Progenitor cell of endocrine pancreas (in vitro differentiated cells): ENCODE measurements around the gene CHRNA4. TPM values are rescaled to one million over a fixed set of nuclear protein-coding genes. Genes with fewer than 3 reads are reported as not detected.

Source experiments
- DNase-seq: peaks from one replicate; pipeline ENCODE4 v3.0.0; 2021; ENCODE audit warnings: low spot score; ENCODE audit not compliant: unreplicated experiment
- H3K27ac Mint-ChIP-seq: 2 replicates; pipeline ENCODE4 v1.8.0; 2021; ENCODE audit warnings: mild to moderate bottlenecking, moderate library complexity, mixed read lengths
- H3K27me3 Mint-ChIP-seq: 2 replicates; pipeline ENCODE4 v1.8.0; 2021; ENCODE audit warnings: mixed read lengths
- H3K36me3 Mint-ChIP-seq: 2 replicates; pipeline ENCODE4 v1.8.0; 2022; ENCODE audit warnings: mixed read lengths; ENCODE audit not compliant: insufficient read depth
- H3K4me1 Mint-ChIP-seq: 2 replicates; pipeline ENCODE4 v1.8.0; 2021; ENCODE audit warnings: low read depth, mixed read lengths
- H3K4me3 Mint-ChIP-seq: 2 replicates; pipeline ENCODE4 v1.8.0; 2021; ENCODE audit warnings: low read depth, mild to moderate bottlenecking, moderate library complexity, mixed read lengths
- H3K9me3 Mint-ChIP-seq: 2 replicates; pipeline ENCODE4 v1.8.0; 2021; ENCODE audit warnings: low read depth, mixed read lengths
- total RNA-seq: library from RNA; stranded (reverse); gene quantifications from 2 replicates; pipeline ENCODE4 v1.2.1, GENCODE V29; 2021
- TF ChIP-seq, protein P1 (sequence below): fragments of 200-600 bp; sonication (generic); IDR thresholded peaks from one replicate; pipeline ENCODE4 v1.5.0; 2021; ENCODE audit warnings: antibody characterized with exemption, mild to moderate bottlenecking; ENCODE audit not compliant: unreplicated experiment

CHRNA4 gene
- total RNA-seq, 1 donor from 2014 or later: 0.43 TPM

- Mint-ChIP-seq H3K27me3 (peaks cover 18% of the 10 kb centered on the region), H3K36me3 (no peaks in the 10 kb centered on the region), H3K4me3 (no peak overlapping the region), H3K9me3 (no peaks in the 10 kb centered on the region), H3K27ac (peak overlapping the region; percentile 49), H3K4me1 (no peaks in the 10 kb centered on the region)
- TF ChIP-seq, protein P1, sequence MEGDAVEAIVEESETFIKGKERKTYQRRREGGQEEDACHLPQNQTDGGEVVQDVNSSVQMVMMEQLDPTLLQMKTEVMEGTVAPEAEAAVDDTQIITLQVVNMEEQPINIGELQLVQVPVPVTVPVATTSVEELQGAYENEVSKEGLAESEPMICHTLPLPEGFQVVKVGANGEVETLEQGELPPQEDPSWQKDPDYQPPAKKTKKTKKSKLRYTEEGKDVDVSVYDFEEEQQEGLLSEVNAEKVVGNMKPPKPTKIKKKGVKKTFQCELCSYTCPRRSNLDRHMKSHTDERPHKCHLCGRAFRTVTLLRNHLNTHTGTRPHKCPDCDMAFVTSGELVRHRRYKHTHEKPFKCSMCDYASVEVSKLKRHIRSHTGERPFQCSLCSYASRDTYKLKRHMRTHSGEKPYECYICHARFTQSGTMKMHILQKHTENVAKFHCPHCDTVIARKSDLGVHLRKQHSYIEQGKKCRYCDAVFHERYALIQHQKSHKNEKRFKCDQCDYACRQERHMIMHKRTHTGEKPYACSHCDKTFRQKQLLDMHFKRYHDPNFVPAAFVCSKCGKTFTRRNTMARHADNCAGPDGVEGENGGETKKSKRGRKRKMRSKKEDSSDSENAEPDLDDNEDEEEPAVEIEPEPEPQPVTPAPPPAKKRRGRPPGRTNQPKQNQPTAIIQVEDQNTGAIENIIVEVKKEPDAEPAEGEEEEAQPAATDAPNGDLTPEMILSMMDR: no peak
- DNase-seq: no peak
Measured at GRCh38 chr20:63395723-63396122, 34.6 kb upstream of the CHRNA4 start.

GRCh38 chr20:63394920-63395455 is 33.8 kb upstream of the CHRNA4 start:
- no peak for DNase-seq
- TF ChIP-seq, protein P1: no peak
- H3K27ac Mint-ChIP-seq: no peak overlapping the region
- H3K27me3 Mint-ChIP-seq: peaks cover 13% of the 10 kb centered on the region
- H3K9me3 Mint-ChIP-seq: no peaks in the 10 kb centered on the region
- no peaks in the 10 kb centered on the region for H3K4me1 Mint-ChIP-seq
- no peak overlapping the region for H3K4me3 Mint-ChIP-seq
- H3K36me3 Mint-ChIP-seq: no peaks in the 10 kb centered on the region

DNA sequence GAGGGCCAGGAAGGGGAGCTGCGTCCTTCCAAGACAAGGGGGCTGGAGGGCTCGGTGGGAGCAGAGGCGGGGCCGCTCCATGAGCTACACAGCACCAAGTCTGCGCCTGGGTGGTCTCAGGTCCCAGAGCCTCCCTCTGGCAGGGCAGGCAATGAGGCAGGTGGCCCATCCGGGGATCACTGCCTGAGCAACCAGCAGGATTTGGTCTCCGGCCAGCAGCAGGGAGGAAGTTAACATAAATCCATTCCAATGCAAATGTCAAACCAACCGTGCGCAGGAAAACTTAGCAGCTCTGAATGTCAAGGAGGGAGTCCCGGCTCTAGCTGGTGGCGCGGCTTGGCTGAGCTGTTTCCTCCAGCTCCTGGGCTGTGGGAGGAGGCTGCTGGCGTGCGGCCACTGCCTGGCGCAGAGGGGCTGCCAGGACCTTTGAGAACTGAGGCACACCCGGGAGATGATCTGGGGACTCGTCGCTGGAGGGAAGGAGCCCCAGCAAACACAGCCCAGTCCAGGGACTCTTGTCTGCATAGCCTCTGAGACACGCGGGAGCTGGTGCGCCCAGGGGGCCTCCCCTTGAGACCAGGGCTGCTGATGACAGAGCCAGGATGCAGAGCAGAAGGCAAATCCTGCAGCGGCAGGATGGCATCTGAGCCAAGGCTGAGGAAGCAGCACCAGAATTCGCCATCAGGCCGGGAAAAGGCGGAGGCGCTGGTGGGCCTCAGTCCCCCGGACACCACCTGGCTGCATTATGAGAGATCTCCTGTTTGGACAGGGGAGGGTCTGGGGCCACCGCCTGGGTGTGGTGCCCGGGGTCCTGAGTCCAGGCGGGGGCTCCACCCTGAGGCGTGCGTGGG is 33.1 kb upstream of the CHRNA4 start:
- H3K27ac Mint-ChIP-seq: no peak overlapping the region
- H3K4me1 Mint-ChIP-seq: no peaks in the 10 kb centered on the region
- H3K36me3 Mint-ChIP-seq: no peaks in the 10 kb centered on the region
- peaks cover 15% of the 10 kb centered on the region for H3K27me3 Mint-ChIP-seq
- no peak overlapping the region for H3K4me3 Mint-ChIP-seq
- no peak for DNase-seq
- no peaks in the 10 kb centered on the region for H3K9me3 Mint-ChIP-seq
- TF ChIP-seq, protein P1: no peak

DNA sequence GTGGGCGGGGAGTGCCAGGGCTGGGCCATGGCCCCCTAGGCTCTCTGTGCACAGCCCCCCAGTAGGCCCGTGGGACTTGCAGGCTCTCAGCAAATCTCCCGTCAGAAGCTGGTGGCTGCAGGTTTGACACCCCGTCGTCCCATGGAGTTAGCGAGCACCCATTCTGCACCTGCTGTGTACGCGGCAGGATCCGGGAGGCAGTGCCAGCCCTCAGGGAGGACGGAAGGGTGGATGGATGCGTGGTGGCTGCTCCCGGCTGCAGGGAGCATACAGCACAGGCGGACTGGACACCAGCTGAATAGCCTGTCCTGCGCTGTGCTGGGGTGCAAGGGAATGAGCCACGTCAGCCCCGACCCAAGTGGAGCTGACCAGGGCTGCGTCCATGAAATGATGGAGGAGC is 32.4 kb upstream of the CHRNA4 start:
- TF ChIP-seq, protein P1: no peak
- Mint-ChIP-seq H3K27me3 (peaks cover 17% of the 10 kb centered on the region), H3K4me1 (no peaks in the 10 kb centered on the region), H3K27ac (no peak overlapping the region), H3K4me3 (no peak overlapping the region), H3K9me3 (no peaks in the 10 kb centered on the region), H3K36me3 (no peaks in the 10 kb centered on the region)
- DNase-seq: no peak

- peaks cover 17% of the 10 kb centered on the region for H3K27me3 Mint-ChIP-seq
- no peaks in the 10 kb centered on the region for H3K36me3 Mint-ChIP-seq
- DNase-seq: no peak
- no peaks in the 10 kb centered on the region for H3K4me1 Mint-ChIP-seq
- TF ChIP-seq, protein P1: no peak
- no peak overlapping the region for H3K4me3 Mint-ChIP-seq
- no peak overlapping the region for H3K27ac Mint-ChIP-seq
- H3K9me3 Mint-ChIP-seq: peaks cover 4% of the 10 kb centered on the region
Measured at GRCh38 chr20:63392465-63393365, 31.6 kb upstream of the CHRNA4 start.
